Measurements from ENCODE around the gene PDZD7.

DNA sequence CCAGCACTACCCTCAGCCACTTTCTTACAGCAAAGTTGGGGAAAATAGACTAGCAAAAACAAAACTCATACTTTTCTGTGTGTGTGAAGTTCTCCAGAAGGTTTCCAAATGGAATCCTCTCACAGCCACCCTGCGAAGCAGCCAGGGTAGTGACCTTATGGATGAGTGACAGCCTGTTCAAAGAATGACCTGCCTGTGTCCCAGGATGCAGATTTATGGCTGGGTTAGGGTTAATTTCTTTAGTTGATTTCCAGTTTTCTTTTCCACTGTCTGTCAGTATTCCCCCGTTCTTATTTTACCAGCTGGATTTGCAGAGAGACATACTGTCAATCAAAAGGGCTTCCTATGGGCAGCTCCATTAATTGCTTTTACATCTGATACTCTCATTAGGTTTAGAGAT, 64.0 kb downstream of the PDZD7 start:
- TF ChIP-seq, protein P1, sequence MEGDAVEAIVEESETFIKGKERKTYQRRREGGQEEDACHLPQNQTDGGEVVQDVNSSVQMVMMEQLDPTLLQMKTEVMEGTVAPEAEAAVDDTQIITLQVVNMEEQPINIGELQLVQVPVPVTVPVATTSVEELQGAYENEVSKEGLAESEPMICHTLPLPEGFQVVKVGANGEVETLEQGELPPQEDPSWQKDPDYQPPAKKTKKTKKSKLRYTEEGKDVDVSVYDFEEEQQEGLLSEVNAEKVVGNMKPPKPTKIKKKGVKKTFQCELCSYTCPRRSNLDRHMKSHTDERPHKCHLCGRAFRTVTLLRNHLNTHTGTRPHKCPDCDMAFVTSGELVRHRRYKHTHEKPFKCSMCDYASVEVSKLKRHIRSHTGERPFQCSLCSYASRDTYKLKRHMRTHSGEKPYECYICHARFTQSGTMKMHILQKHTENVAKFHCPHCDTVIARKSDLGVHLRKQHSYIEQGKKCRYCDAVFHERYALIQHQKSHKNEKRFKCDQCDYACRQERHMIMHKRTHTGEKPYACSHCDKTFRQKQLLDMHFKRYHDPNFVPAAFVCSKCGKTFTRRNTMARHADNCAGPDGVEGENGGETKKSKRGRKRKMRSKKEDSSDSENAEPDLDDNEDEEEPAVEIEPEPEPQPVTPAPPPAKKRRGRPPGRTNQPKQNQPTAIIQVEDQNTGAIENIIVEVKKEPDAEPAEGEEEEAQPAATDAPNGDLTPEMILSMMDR (IDR thresholded peaks at IDR 0.05; ENCODE audit: low read length), result no peak
- TF ChIP-seq EZH2 (optimal IDR thresholded peaks at IDR 0.05; ENCODE audit: low read depth, low read length), result no peak
